Smooth muscle cell (in vitro differentiated cells): ENCODE data around the gene GTF2IRD1. TPM values are rescaled to one million over a fixed set of nuclear protein-coding genes. Genes with fewer than 3 reads are reported as not detected.
"Not testable (repeated sequence)": the region's sequence is repeated elsewhere in the genome, so short reads cannot be mapped to it uniquely, and the experiment has no call there.

Source experiments
- DNase-seq: peaks from one replicate; lab custom pipeline; 2025; ENCODE audit not compliant: unreplicated experiment; lab: John Stamatoyannopoulos, UW
- H2AFZ ChIP-seq: fragments of 200-600 bp; sonication (generic); 2 replicates; pipeline ENCODE4 v1.6.0; 2016; ENCODE audit warnings: antibody characterized with exemption, low read depth, mild to moderate bottlenecking
- H3F3A ChIP-seq: fragments of 200-600 bp; sonication (generic); 2 replicates; pipeline ENCODE4 v1.6.0; 2017; ENCODE audit warnings: antibody characterized with exemption, low read depth
- H3K27ac ChIP-seq: fragments of 200-600 bp; sonication (generic); 2 replicates; pipeline ENCODE4 v1.5.1; 2016; ENCODE audit warnings: low read depth, mild to moderate bottlenecking
- H3K27me3 ChIP-seq: fragments of 200-600 bp; sonication (generic); 2 replicates; pipeline ENCODE4 v1.6.1; 2016; ENCODE audit warnings: low read depth, mild to moderate bottlenecking
- H3K36me3 ChIP-seq: fragments of 200-600 bp; sonication (generic); 2 replicates; pipeline ENCODE4 v1.5.1; 2016; ENCODE audit warnings: low read depth
- H3K4me1 ChIP-seq: fragments of 200-600 bp; sonication (generic); 2 replicates; pipeline ENCODE4 v1.5.1; 2016; ENCODE audit warnings: low read depth
- H3K4me2 ChIP-seq: fragments of 200-600 bp; sonication (generic); 2 replicates; pipeline ENCODE4 v1.6.0; 2016; ENCODE audit warnings: mild to moderate bottlenecking
- H3K4me3 ChIP-seq: fragments of 200-600 bp; sonication (generic); 2 replicates; pipeline ENCODE4 v1.5.1; 2016; ENCODE audit warnings: mild to moderate bottlenecking
- H3K79me2 ChIP-seq: fragments of 200-600 bp; sonication (generic); 2 replicates; pipeline ENCODE4 v1.6.0; 2016; ENCODE audit warnings: low read depth, mild to moderate bottlenecking
- H3K9ac ChIP-seq: fragments of 200-600 bp; sonication (generic); 2 replicates; pipeline ENCODE4 v1.6.0; 2016; ENCODE audit warnings: low read depth
- H3K9me3 ChIP-seq: fragments of 200-600 bp; sonication (generic); replicated peaks from 2 replicates; pipeline ENCODE4 v1.5.1; 2016; ENCODE audit warnings: low read depth
- H4K20me1 ChIP-seq: fragments of 200-600 bp; sonication (generic); 2 replicates; pipeline ENCODE4 v1.6.0; 2016; ENCODE audit warnings: low read depth
- WGBS: methylation state at CpG from one replicate; pipeline ENCODE4 v1.1.7; 2016; ENCODE audit warnings: low lambda C conversion rate; 5-methylcytosine and 5-hydroxymethylcytosine counted together
- polyA plus RNA-seq: library from polyadenylated mRNA; unstranded; fragments of >200 nt; fragmentation: Nextera tagmentation; extraction: Ambion mirVana; gene quantifications from 2 replicates; pipeline ENCODE4 v1.2.1, GENCODE V29; 2016
- small RNA-seq: library from RNA; depleted of rRNA; stranded (forward); fragments of <200 nt; gene quantifications from one replicate; pipeline ENCODE3, GENCODE V24; 2014
- total RNA-seq: library from RNA; depleted of rRNA; stranded (reverse); fragments of >200 nt; gene quantifications from 2 replicates; pipeline ENCODE4 v1.2.3, GENCODE V29; 2014

GTF2IRD1 gene
- total and polyA plus RNA-seq, 2 experiments from 2014 or later = 20.0 to 41.5 TPM

- Histone ChIP-seq H2AFZ (peak overlapping the region; percentile 62), H3K4me2 (peak overlapping the region; percentile 47), H3K4me1 (peaks cover 14% of the 10 kb centered on the region), H3K27ac (peak overlapping the region; percentile 20)
- not testable (repeated sequence) for H3K79me2 ChIP-seq, H4K20me1 ChIP-seq, H3K9me3 ChIP-seq, H3K27me3 ChIP-seq, H3K36me3 ChIP-seq, DNase-seq, H3K9ac ChIP-seq, H3F3A ChIP-seq, H3K4me3 ChIP-seq
- 42% methylated on average over 6 of the region's 9 CpGs for WGBS
Observed at GRCh38 chr7:74650493-74651132, 196.9 kb downstream of the GTF2IRD1 start.

DNA sequence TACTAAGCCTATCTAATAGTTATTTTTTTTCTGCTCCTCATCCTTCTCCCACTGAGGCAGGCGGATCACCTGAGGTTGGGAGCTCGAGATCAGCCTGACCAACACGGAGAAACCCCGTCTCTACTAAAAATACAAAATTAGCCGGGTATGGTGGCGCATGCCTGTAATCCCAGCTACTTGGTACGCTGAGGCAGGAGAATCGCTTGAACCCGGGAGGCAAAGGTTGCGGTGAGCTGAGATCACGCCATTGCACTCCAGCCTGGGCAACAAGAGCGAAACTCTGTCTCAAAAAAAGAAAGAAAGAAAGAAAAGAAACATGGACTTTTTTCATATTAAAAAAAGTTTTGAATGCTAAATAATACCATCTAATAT, 197.4 kb downstream of the GTF2IRD1 start:
- 85% methylated on average over 12 of the region's 12 CpGs for WGBS
- not testable (repeated sequence) for H3K79me2 ChIP-seq, DNase-seq, H3K4me3 ChIP-seq, H4K20me1 ChIP-seq, H3K9ac ChIP-seq, H3K27ac ChIP-seq, H3K27me3 ChIP-seq, H3K36me3 ChIP-seq, H2AFZ ChIP-seq, H3F3A ChIP-seq, H3K9me3 ChIP-seq, H3K4me2 ChIP-seq
- H3K4me1 ChIP-seq = peaks cover 19% of the 10 kb centered on the region

Small RNAs within 50 kb of the gene (small RNA-seq; reads per million reads assigned to genes)
- gene RNA5SP233 = not detected

Other genes with a start within 250 kb of the GTF2IRD1 start
- 0.54 TPM in 1 of 2 replicates, not detected in the other for gene LAT2, start 243.9 kb upstream of the GTF2IRD1 start, total RNA-seq
- gene LAT2, start 243.9 kb upstream of the GTF2IRD1 start, polyA plus RNA-seq = 0.39 TPM in 1 of 2 replicates, not detected in the other
- 12.9 and 29.4 TPM in 2 replicates for gene RFC2, start 199.5 kb upstream of the GTF2IRD1 start, total RNA-seq
- gene RFC2, start 199.5 kb upstream of the GTF2IRD1 start, polyA plus RNA-seq = 20.5 and 28.9 TPM in 2 replicates
- gene CLIP2, start 164.5 kb upstream of the GTF2IRD1 start, total RNA-seq = 12.1 and 19.4 TPM in 2 replicates
- gene CLIP2, start 164.5 kb upstream of the GTF2IRD1 start, polyA plus RNA-seq = 15.6 and 23.3 TPM in 2 replicates
- gene GTF2I, start 203.8 kb downstream of the GTF2IRD1 start, total RNA-seq = 90.7 and 101 TPM in 2 replicates
- gene GTF2I, start 203.8 kb downstream of the GTF2IRD1 start, polyA plus RNA-seq = 63.9 and 86.1 TPM in 2 replicates